Ureter (tissue), 1 donor: ENCODE results near the gene FRMD8. TPM values are rescaled to one million over a fixed set of nuclear protein-coding genes. Genes with fewer than 3 reads are reported as not detected.

Experiments
- DNase-seq: peaks from one replicate; pipeline ENCODE4 v3.0.0-alpha.2; 2020; ENCODE audit warnings: low spot score
- total RNA-seq: library from RNA; stranded (reverse); gene quantifications from one replicate; pipeline ENCODE4 v1.2.4, GENCODE V29; 2023
- donor health status: DM: yes; HTN: yes; CAD: no.

Gene FRMD8
- 31.2 TPM for total RNA-seq

DNA sequence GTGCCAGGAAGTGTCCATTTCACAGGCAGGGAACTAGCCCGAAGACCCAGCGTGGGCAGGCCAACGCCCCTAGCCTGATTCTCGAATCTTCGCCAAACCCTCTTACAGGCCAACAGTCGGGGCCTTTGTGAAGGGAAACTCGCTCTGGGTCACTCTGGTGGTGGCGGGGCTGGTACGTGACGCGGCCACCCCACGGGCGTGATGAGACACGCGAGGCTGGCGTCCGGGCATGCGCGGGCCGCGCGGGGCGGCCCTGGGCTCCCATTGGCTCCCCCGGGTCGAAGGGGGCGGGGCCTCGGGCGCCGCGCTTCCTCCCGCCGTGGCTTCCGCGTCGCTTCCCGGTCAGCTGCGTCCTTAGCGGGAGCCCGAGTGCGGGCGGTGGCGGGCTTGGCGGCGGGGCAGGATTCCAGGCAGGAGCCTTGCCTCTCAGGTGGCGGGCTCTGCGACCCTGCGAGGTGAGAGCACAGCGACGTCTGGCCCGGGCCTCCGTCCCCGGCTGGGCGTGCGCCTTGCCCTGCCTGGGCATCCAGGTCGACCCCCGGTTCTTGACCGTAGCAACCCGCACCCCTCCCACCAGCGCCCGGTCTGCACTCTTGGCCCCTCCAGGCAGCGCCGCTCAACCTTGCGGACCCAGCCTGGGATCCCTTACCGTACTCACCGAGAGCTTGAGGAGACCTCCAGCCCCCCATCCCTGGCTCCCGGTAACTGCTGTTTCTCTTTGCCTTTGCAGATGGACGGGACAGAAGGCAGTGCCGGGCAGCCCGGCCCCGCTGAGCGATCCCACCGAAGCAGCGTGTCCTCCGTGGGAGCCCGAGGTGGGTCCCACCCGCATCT, at the start of gene FRMD8:
FRMD8 (plus strand) TSS at position 331 of the 834 bp plus-strand sequence; CDS start at position 731, 400 bp downstream.
- DNase-seq: peak; percentile 94

GRCh38 chr11:65338676-65339075, 47.8 kb upstream of the FRMD8 start:
- DNase-seq: no peak

GRCh38 chr11:65340226-65340625, 46.2 kb upstream of the FRMD8 start:
- DNase-seq: no peak

- DNase-seq: no peak
Measured at GRCh38 chr11:65341856-65342255, 44.6 kb upstream of the FRMD8 start.

DNA sequence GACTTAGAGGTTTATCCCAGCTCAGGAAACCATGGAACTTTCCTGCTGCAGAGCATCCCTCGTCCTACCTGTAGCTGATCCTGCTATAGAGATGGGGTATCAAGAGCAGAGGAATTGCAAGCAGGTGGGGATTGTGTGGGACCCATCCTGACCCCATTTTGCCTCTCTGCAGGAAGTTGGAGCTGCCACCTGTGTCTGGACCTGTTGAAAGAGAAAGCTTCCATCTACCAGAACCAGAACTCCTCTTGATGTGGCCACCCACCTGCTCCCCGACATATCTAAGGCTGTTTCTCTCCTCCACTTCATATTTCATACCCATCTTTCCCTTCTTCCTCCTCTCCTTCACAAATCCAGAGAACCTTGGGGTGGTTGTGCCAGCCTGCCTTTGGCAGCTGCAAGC, 34.9 kb upstream of the FRMD8 start:
- DNase-seq: no peak

GRCh38 chr11:65352783-65353182, 33.7 kb upstream of the FRMD8 start:
- no peak for DNase-seq

DNA sequence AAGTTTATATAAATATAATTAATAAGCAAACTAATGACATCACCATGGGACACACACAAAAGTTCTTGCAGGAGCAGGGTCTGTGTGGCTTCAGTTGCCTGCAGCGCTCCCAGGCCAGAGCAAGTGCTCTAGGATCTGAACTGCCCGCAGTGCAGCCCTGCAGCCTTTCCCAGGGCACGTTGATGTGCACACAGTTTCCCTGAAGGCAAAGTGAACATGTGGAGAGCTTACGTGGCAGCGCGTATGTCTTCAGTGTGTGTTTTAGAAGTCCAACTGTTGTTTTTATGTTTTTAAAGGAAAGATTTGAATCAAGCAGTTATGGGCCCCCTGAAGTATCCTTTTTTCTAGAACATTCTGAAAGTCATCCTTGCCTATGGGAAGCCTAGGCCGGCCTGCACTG, 33.1 kb upstream of the FRMD8 start:
- no peak for DNase-seq

DNA sequence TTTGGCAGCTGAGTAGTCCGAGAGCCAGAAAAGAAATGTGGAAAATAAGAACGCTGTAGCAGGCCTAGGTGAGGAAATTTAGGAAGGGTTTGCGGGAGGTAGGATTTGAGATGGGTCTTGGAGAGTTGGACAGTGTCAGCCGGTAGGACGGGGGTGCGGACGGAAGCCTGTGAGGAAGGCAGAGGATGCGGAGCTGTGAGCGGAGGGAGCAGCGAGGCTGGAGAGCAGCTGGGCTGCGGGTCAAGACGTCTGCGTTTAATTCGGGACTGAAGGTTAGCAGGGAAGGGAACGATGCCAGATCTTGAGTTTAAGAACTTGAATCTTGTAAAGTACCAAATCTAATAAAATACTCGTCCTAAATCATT, 32.6 kb upstream of the FRMD8 start:
- DNase-seq: no peak

GRCh38 chr11:65354265-65355012, 32.0 kb upstream of the FRMD8 start, which contains the start of gene TIGD3:
Gene TIGD3 (plus strand): TSS chr11:65354751. CDS start chr11:65355809, 1,058 bp downstream.
- peak; percentile 97 for DNase-seq

DNA sequence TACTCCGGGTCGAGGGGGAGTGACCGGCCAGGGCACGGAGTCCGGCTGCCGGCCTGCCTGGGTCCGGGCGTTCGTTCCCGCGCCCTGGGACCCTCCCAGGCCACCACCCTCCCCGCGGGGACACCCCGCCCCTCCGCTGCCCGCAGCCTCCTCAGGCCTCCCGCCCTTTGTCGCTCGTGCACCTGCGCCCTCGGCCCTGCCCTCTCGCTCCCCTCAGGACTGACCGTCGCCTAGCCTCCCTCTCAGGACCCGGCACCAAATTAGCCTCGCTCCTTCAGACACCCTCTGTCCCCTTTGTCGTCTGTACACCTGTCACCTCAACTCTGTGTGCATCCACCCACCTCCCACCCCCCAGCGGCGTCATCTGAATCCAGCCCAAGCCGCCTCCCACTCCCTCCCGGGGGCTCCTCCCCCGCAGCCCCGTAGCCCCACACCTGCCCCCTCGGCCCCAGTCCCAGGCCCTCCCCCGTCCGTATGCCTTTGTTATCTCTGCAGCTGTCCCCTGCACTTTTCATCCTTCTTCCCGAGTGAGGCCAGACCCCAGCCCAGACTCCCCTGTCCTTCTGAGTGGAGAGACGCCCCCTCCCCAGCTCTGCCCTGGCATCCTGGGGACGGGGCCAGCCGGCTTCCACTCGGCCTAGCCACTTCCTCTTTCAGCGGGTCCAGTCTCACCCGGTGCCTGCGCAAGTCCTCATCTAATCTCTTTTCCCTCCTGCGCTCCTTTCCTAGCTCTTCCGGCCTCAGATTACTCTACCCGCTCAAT, 31.2 kb upstream of the FRMD8 start:
- no peak for DNase-seq

DNA sequence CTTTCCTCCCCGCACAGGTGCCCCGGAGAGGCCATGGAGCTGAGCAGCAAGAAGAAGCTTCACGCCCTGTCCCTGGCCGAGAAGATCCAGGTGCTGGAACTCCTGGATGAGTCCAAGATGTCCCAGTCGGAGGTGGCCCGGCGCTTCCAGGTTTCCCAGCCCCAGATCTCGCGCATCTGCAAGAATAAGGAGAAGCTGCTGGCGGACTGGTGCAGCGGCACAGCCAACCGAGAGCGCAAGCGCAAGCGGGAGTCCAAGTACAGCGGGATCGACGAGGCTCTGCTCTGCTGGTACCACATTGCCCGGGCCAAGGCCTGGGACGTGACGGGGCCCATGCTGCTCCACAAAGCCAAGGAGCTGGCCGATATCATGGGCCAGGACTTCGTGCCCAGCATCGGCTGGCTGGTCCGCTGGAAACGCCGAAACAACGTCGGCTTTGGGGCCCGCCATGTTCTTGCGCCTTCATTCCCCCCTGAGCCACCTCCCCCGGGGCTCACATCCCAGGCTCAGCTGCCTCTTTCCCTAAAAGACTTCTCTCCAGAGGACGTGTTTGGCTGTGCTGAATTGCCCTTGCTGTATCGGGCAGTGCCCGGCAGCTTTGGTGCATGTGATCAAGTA, 30.6 kb upstream of the FRMD8 start:
- DNase-seq: no peak

DNA sequence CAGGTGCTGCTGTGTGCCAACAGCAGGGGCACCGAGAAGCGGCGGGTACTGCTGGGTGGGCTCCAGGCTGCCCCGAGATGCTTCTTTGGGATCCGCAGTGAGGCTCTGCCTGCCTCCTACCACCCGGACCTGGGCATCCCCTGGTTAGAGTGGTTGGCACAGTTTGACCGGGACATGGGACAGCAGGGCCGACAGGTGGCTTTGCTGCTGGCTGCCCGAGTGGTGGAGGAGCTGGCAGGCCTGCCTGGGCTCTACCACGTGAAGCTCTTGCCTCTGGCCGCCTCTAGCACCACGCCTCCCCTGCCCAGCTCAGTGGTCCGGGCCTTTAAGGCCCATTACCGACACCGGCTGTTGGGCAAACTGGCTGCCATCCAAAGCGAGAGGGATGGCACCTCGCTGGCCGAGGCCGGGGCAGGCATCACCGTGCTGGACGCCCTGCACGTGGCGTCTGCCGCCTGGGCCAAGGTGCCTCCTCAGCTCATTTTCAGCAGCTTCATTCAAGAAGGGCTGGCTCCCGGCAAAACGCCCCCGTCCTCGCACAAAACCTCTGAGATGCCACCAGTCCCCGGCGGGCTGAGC, 30.0 kb upstream of the FRMD8 start:
- no peak for DNase-seq

DNA sequence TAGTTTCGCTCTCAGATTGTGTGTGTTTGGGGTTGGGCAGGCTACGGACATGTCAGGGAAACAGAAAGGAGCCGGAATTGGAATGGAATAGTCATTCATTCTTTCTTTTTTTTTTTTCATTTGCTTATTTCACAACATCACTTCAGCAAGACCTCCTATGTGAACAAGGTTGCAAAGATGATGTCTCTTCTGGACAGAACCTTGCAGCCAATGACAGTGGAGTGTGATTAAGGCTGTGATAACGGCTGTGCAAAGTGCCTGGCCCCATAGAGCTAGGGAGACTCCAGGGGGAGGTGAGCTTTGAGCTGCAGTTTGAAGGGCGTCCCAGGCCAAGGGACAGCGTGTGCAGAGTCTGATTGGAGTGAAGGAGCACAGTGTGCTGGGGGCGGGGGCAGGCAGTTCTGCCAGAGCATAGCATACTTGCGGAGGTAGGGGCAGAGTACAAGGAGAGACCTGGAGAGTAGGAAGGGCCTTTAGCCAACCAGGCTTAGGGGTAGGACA, 28.5 kb upstream of the FRMD8 start:
- DNase-seq: no peak

DNA sequence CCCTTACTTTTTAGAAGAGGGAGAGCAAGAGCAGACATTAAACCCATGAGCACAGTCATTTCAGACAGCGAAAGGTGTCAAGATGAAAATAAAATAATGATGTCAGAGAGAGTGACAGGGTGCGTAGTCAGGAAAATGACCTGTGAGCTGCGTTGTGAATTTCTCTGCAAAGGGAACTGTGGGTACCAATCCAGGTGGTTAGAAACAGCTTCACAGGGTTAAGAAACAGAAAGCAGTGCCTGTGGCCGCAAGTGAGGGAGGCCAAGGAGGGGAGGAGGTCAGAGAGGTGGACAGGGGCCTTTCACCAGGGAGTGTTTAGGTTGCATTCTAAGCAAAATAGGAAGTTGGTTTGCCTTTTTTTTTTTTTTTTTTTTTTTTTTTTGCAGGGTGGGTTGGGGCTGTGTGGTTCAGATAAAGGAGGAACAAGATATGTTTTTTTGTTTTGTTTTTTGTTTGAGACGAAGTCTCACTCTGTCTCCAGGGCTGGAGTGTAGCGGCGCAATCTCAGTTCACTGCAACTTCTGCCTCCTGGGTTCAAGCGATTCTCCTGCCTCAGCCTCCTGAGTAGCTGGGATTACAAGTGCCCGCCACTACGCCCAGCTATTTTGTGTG, 24.0 kb upstream of the FRMD8 start:
- DNase-seq: no peak

DNA sequence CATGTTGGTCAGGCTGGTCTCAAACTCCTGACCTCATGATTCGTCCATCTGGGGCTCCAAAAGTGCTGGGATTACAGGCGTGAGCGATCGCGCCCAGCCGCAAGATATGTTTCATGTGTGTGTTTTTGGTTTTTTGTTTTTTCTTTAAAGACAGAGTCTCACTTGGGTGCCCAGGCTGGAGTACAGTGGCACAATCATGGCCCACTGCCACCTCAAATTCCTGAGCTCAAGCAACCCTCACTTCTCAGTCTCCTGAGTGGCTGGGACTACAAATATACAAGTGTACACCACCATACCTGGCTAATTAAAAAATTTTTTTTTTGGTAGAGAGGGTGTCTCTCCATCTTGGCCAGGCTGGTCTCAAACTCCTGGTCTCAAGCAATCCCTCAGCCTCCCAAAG, 23.5 kb upstream of the FRMD8 start:
- no peak for DNase-seq

DNA sequence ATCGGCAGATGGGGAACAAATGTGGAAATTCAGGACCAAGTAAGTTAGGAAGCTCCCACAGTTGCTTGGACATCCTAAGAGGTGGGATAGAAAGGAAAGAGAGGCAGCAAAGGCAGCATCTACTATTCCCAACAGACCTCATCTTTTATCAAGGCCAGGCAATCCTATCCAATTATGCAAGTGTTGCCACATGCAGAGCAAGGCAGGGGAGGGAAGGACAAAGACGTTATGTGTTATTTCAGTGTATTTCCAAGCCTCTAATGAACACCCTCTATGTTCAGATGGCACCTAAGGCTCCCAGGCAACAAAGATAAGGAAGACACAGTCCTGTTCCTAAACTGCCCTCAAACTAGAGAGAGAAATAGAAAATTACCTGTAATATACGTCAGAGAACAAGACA, 22.7 kb upstream of the FRMD8 start:
- DNase-seq: no peak

GRCh38 chr11:65366340-65366773, 20.1 kb upstream of the FRMD8 start:
- peak; percentile 51 for DNase-seq

- no peak for DNase-seq
Measured at GRCh38 chr11:65370659-65371049, 15.8 kb upstream of the FRMD8 start.

DNA sequence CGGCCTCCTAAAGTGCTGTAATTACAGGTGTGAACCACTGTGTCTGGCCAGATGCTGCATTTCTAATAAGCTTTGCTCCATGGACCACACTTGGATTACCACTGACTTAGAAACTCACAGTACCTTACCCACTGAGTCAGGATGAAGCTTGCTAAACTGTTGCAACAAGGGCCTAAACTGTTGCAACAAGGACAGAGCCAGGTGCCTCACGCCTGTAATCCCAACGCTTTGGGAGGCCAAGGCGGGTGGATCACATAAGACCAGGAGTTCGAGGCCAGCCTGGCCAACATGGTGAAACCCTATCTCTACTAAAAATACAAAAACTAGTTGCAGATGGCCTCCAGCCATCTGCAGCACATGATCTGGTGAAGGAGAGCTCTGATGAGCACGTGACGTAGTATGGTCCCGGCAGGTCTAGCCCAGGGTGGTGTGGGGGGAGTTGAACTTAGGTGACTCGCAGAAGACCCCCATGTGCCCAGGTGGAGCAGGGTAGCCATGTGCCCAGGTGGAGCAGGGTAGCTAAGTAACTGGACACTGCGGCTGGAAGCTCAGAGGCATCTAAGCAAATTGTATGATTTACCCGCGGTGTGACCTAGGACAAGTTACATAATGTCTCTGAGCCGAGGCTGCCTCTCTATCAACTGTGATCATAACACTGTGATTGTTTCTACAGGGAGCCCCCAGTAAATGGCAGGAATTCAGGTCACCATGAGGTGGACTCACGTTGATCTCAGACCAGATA, 12.4 kb upstream of the FRMD8 start:
- DNase-seq: no peak

DNA sequence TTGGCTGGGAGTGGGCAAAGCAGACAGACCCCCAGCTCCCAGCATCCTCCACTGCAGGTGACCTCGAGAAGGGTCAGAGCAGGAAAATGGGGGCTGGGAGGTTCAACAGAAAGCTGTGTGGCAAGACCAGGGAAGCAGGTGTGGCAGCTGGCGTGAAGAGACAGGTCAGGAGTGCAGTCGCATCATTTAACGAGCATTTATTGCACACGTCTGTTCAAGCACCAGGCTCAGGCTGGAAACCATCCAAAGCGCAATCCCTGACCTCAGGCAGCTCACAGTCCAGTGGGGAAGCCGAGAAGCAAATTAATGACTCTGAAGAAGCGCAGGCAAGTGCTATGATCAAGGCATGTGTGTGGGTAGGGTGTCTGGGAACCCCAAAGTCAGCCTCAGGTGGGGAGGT, 11.4 kb upstream of the FRMD8 start:
- no peak for DNase-seq
